HepG2 (cell line): ENCODE measurements around the gene CLTA. TPM values are rescaled to one million over a fixed set of nuclear protein-coding genes. Genes with fewer than 3 reads are reported as not detected.

ENCODE experiments used
- AHR ChIP-seq: IDR thresholded peaks from 2 replicates; pipeline ENCODE4 v1.6.1; 2018; ENCODE audit warnings: missing genetic modification reagents, missing compliant biosample characterization
- CREB1 ChIP-seq, 2 experiments: fragments of 450-650 bp in 1 of 2; IDR thresholded peaks; 2 replicates each; pipeline ENCODE4 v1.6.1; 2016 to 2017; ENCODE audit warnings: control low read depth in 1 of 2, mild to moderate bottlenecking in 1 of 2, missing compliant biosample characterization in 1 of 2, missing genetic modification characterization in 1 of 2
- GRHL1 ChIP-seq: sonication (generic); formaldehyde crosslinking; conservative IDR thresholded peaks from 2 replicates; pipeline ENCODE4 v1.8.0; 2022; ENCODE audit warnings: missing genetic modification reagents
- HOMEZ ChIP-seq: IDR thresholded peaks from 2 replicates; pipeline ENCODE4 v1.6.1; 2016; ENCODE audit warnings: low read depth
- KDM6A ChIP-seq: IDR thresholded peaks from 2 replicates; pipeline ENCODE4 v1.6.1; 2016; ENCODE audit warnings: low read depth
- KLF11 ChIP-seq: IDR thresholded peaks from 2 replicates; pipeline ENCODE4 v1.6.1; 2016; ENCODE audit warnings: missing compliant biosample characterization
- MXD4 ChIP-seq: IDR thresholded peaks from 2 replicates; pipeline ENCODE4 v1.6.1; 2016; ENCODE audit warnings: mild to moderate bottlenecking, missing biosample characterization, missing genetic modification reagents
- NFKBIZ ChIP-seq: IDR thresholded peaks from 2 replicates; pipeline ENCODE4 v1.6.1; 2018; ENCODE audit warnings: missing genetic modification reagents, missing compliant biosample characterization
- PAWR ChIP-seq: sonication (generic); formaldehyde crosslinking; IDR thresholded peaks from 2 replicates; pipeline ENCODE4 v1.4.0; 2020; ENCODE audit warnings: missing genetic modification reagents, mild to moderate bottlenecking, borderline replicate concordance
- PBX2 ChIP-seq: IDR thresholded peaks from 2 replicates; pipeline ENCODE4 v1.6.1; 2016; ENCODE audit warnings: control low read depth
- PHF8 ChIP-seq: sonication (generic); formaldehyde crosslinking; IDR thresholded peaks from 2 replicates; pipeline ENCODE4 v1.5.0; 2020; ENCODE audit warnings: missing genetic modification reagents
- RFXANK ChIP-seq: IDR thresholded peaks from 2 replicates; pipeline ENCODE4 v1.6.1; 2016
- SOX5 ChIP-seq: IDR thresholded peaks from 2 replicates; pipeline ENCODE4 v1.6.1; 2016; ENCODE audit warnings: borderline replicate concordance
- ZNF142 ChIP-seq: sonication (generic); formaldehyde crosslinking; IDR thresholded peaks from 2 replicates; pipeline ENCODE4 v1.4.0; 2020; ENCODE audit warnings: missing genetic modification reagents
- ZNF331 ChIP-seq: sonication (generic); formaldehyde crosslinking; IDR thresholded peaks from 2 replicates; pipeline ENCODE4 v1.4.0; 2020; ENCODE audit warnings: missing genetic modification reagents
- ZNF547 ChIP-seq: sonication (generic); formaldehyde crosslinking; IDR thresholded peaks from 2 replicates; pipeline ENCODE4 v1.5.1; 2020; ENCODE audit warnings: mild to moderate bottlenecking, missing genetic modification reagents
- ZNF558 ChIP-seq: sonication (generic); formaldehyde crosslinking; IDR thresholded peaks from 2 replicates; pipeline ENCODE4 v1.9.0; 2022; ENCODE audit warnings: mild to moderate bottlenecking, missing genetic modification reagents, borderline replicate concordance
- ZNF570 ChIP-seq: sonication (generic); formaldehyde crosslinking; IDR thresholded peaks from 2 replicates; pipeline ENCODE4 v1.4.0; 2020; ENCODE audit warnings: mild to moderate bottlenecking, missing genetic modification reagents, borderline replicate concordance
- ZSCAN12 ChIP-seq: sonication (generic); formaldehyde crosslinking; IDR thresholded peaks from 2 replicates; pipeline ENCODE4 v1.9.0; 2021; ENCODE audit warnings: mild to moderate bottlenecking, missing genetic modification reagents
- polyA plus RNA-seq, 8 experiments: library from polyadenylated mRNA; depleted of rRNA in 3 of 8; stranded (reverse) in 7 of 8; unstranded in 1 of 8; fragments of >200 nt; fragmentation: Illumina TruSeq in 4 of 8; extraction: Trizol in 4 of 8; gene quantifications; 2 replicates each; pipeline versions ENCODE4 v1.2.1 to v1.2.3, GENCODE V29; 2011 to 2016; ENCODE audit warnings: low read depth in 4 of 8, missing spikeins in 1 of 8, mixed read lengths in 1 of 8; ENCODE audit not compliant: insufficient read depth in 1 of 8
- total RNA-seq, 5 experiments: library from RNA; depleted of rRNA; stranded (reverse); fragments of >200 nt; fragmentation: Illumina TruSeq; extraction: Trizol; gene quantifications; 2 replicates each; pipeline ENCODE4 v1.2.3, GENCODE V29; 2016; ENCODE audit warnings: low read depth in 1 of 5

The CLTA gene
- total and polyA plus RNA-seq, 2 of the 13 experiments (the other 11 are each of a cell fraction or from before 2014, with no cell fraction given), result 143 to 222 TPM

GRCh38 chr9:36190388-36191289 is at the start of gene CLTA (continued):
- TF ChIP-seq PBX2 (CRISPR knock-in tag) (no peak), ZNF570 (peak; percentile 49; the same call in 1 of the 2 replicates), PHF8 (peak; percentile 99), ZNF547 (CRISPR knock-in tag) (peak; percentile 73; the same call in 1 of the 2 replicates), ZNF142 (CRISPR knock-in tag) (peak; percentile 81; the same call in 1 of the 2 replicates), KLF11 (no peak), HOMEZ (CRISPR knock-in tag) (0 out of 2 replicates have a peak, but pooled peaks have one; percentile 46), PAWR (peak; percentile 87; the same call in 1 of the 2 replicates), AHR (CRISPR knock-in tag) (peak; percentile 57; the same call in 1 of the 2 replicates), ZNF558 (CRISPR knock-in tag) (peak; percentile 69; the same call in 1 of the 2 replicates), ZSCAN12 (CRISPR knock-in tag) (no peak; the same call in 1 of the 2 replicates), CREB1 (IDR thresholded peaks at IDR 0.05) (peak; percentile 43; the same call in 1 of the 2 replicates), CREB1 (CRISPR knock-in tag; IDR thresholded peaks at IDR 0.05) (peak; percentile 57; the same call in 1 of the 2 replicates), ZNF331 (CRISPR knock-in tag) (peak; percentile 49; the same call in 1 of the 2 replicates), SOX5 (CRISPR knock-in tag) (peak; percentile 22; the same call in 1 of the 2 replicates), KDM6A (CRISPR knock-in tag) (no peak), NFKBIZ (CRISPR knock-in tag) (no peak), MXD4 (CRISPR knock-in tag) (peak; percentile 49; the same call in 1 of the 2 replicates), RFXANK (peak; percentile 22; the same call in 1 of the 2 replicates), GRHL1 (CRISPR knock-in tag) (no peak)
